ENCODE results near the gene RANBP2.
"Not testable (repeated sequence)": the region's sequence is repeated elsewhere in the genome, so short reads cannot be mapped to it uniquely, and the experiment has no call there.

The RANBP2 gene

GRCh38 chr2:108719149-108720044 is at the start of gene RANBP2:
Gene RANBP2 (plus strand): TSS chr2:108719482. CDS start chr2:108719607, 125 bp downstream.
- peak; percentile 90 for DNase-seq (ENCODE audit: low read depth, low spot score)

GRCh38 chr2:108670282-108670681 is 49.0 kb upstream of the RANBP2 start:
- not testable (repeated sequence) for H3K27ac ChIP-seq; DNase-seq (ENCODE audit: low read depth, low spot score)

More at GRCh38 chr2:108719149-108720044, at the start of gene RANBP2:
- H3K27ac ChIP-seq, result peak within 1 kb of the TSS; percentile 83

- DNase-seq (ENCODE audit: low read depth, low spot score); H3K27ac ChIP-seq: not testable (repeated sequence)
Measured at GRCh38 chr2:108672200-108672805, 47.0 kb upstream of the RANBP2 start.

GRCh38 chr2:108676522-108676921 is 42.8 kb upstream of the RANBP2 start:
- DNase-seq (ENCODE audit: low read depth, low spot score); H3K27ac ChIP-seq: not testable (repeated sequence)

GRCh38 chr2:108677239-108677744 is 42.0 kb upstream of the RANBP2 start:
- DNase-seq (ENCODE audit: low read depth, low spot score); H3K27ac ChIP-seq: not testable (repeated sequence)

- H3K27ac ChIP-seq, result peak overlapping the region; percentile 47
- DNase-seq (ENCODE audit: low read depth, low spot score), result peak; percentile 14
Measured at GRCh38 chr2:108678198-108678651, 41.1 kb upstream of the RANBP2 start.

- DNase-seq (ENCODE audit: low read depth, low spot score); H3K27ac ChIP-seq: not testable (repeated sequence)
Measured at GRCh38 chr2:108680805-108681204, 38.5 kb upstream of the RANBP2 start.

GRCh38 chr2:108688818-108689756 is 30.2 kb upstream of the RANBP2 start:
- H3K27ac ChIP-seq; DNase-seq (ENCODE audit: low read depth, low spot score): not testable (repeated sequence)

- DNase-seq (ENCODE audit: low read depth, low spot score); H3K27ac ChIP-seq: not testable (repeated sequence)
Measured at GRCh38 chr2:108690001-108690400, 29.3 kb upstream of the RANBP2 start.

GRCh38 chr2:108691447-108691846 is 27.8 kb upstream of the RANBP2 start:
- DNase-seq (ENCODE audit: low read depth, low spot score), result no peak
- no peak overlapping the region for H3K27ac ChIP-seq

- DNase-seq (ENCODE audit: low read depth, low spot score), result no peak
- no peak overlapping the region for H3K27ac ChIP-seq
Measured at GRCh38 chr2:108701208-108701607, 18.1 kb upstream of the RANBP2 start.

GRCh38 chr2:108701806-108702205 is 17.5 kb upstream of the RANBP2 start:
- H3K27ac ChIP-seq, result no peak overlapping the region
- DNase-seq (ENCODE audit: low read depth, low spot score), result no peak

GRCh38 chr2:108704871-108705270 is 14.4 kb upstream of the RANBP2 start:
- no peak for DNase-seq (ENCODE audit: low read depth, low spot score)
- no peak overlapping the region for H3K27ac ChIP-seq

GRCh38 chr2:108707300-108707699 is 12.0 kb upstream of the RANBP2 start:
- no peak overlapping the region for H3K27ac ChIP-seq
- no peak for DNase-seq (ENCODE audit: low read depth, low spot score)

GRCh38 chr2:108716971-108717370 is 2.3 kb upstream of the RANBP2 start:
- H3K27ac ChIP-seq; DNase-seq (ENCODE audit: low read depth, low spot score): not testable (repeated sequence)

GRCh38 chr2:108726048-108726447 is 6.8 kb downstream of the RANBP2 start:
- H3K27ac ChIP-seq; DNase-seq (ENCODE audit: low read depth, low spot score): not testable (repeated sequence)

GRCh38 chr2:108734656-108735055 is 15.4 kb downstream of the RANBP2 start:
- DNase-seq (ENCODE audit: low read depth, low spot score), result not testable (repeated sequence)
- peak overlapping the region; percentile 16 for H3K27ac ChIP-seq

GRCh38 chr2:108757973-108758372 is 38.7 kb downstream of the RANBP2 start:
- not testable (repeated sequence) for H3K27ac ChIP-seq; DNase-seq (ENCODE audit: low read depth, low spot score)

- H3K27ac ChIP-seq; DNase-seq (ENCODE audit: low read depth, low spot score): not testable (repeated sequence)
Measured at GRCh38 chr2:108762618-108763017, 43.3 kb downstream of the RANBP2 start.

- DNase-seq (ENCODE audit: low read depth, low spot score); H3K27ac ChIP-seq: not testable (repeated sequence)
Measured at GRCh38 chr2:108766671-108767070, 47.4 kb downstream of the RANBP2 start.

Data from epithelial cell of prostate (primary cell).